ENCODE measurements around the gene UGT1A6.
"Not testable (repeated sequence)": the region's sequence is repeated elsewhere in the genome, so short reads cannot be mapped to it uniquely, and the experiment has no call there.

DNA sequence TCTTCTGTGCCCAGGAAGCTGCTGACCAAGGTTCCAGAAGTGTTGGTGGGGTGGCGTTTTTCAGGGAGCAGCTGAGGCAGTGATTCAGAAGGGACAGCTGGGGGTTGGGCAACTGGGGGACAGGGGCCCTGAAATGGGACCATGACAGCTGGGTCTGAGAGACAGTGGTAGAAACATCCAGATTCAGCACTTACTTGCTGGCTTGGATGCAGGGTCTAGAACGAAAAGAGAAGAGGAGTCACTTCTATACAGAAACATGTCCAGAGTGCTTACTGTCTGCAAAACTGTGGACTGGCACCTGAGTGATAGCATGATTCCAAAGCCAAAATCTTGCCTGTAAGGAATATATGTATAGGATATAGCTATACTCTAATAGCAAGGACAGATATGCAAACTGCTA is 53.1 kb downstream of the UGT1A6 start:
- TF ChIP-seq, protein P1, sequence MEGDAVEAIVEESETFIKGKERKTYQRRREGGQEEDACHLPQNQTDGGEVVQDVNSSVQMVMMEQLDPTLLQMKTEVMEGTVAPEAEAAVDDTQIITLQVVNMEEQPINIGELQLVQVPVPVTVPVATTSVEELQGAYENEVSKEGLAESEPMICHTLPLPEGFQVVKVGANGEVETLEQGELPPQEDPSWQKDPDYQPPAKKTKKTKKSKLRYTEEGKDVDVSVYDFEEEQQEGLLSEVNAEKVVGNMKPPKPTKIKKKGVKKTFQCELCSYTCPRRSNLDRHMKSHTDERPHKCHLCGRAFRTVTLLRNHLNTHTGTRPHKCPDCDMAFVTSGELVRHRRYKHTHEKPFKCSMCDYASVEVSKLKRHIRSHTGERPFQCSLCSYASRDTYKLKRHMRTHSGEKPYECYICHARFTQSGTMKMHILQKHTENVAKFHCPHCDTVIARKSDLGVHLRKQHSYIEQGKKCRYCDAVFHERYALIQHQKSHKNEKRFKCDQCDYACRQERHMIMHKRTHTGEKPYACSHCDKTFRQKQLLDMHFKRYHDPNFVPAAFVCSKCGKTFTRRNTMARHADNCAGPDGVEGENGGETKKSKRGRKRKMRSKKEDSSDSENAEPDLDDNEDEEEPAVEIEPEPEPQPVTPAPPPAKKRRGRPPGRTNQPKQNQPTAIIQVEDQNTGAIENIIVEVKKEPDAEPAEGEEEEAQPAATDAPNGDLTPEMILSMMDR (IDR thresholded peaks at IDR 0.05 in 4 of 5, conservative IDR thresholded peaks at IDR 0.05 in 1 of 5): not testable (repeated sequence)
- TF ChIP-seq POLR2A (IDR thresholded peaks at IDR 0.05): not testable (repeated sequence)
